Lung (tissue), 12 donors: ENCODE results near the gene PDE2A. TPM values are rescaled to one million over a fixed set of nuclear protein-coding genes. Genes with fewer than 3 reads are reported as not detected.

Experiments used
- ATAC-seq: fragments of 200-7000 bp; cut with Tn5 transposase; one replicate; pipeline ENCODE4 v1.9.1; 2020; ENCODE audit warnings: moderate number of reproducible peaks; ENCODE audit not compliant: insufficient read depth, low FRiP score
- DNase-seq, 3 donors: peaks; one replicate each; pipeline ENCODE4 v3.0.0-alpha.2; 2013 to 2017
- H3K27ac ChIP-seq, 2 donors: one replicate each; pipeline ENCODE4 v1.5.1; 2013; ENCODE audit warnings: mild to moderate bottlenecking in 2 of 2, moderate library complexity in 2 of 2, control low read depth in 1 of 2, inconsistent platforms in 1 of 2, low read depth in 1 of 2, low read length in 1 of 2
- H3K27me3 ChIP-seq, 3 donors: one replicate each; pipeline ENCODE4 v1.5.1; 2013; ENCODE audit warnings: low read length in 2 of 3; ENCODE audit not compliant: control insufficient read depth in 3 of 3, insufficient read depth in 3 of 3
- H3K36me3 ChIP-seq, 4 donors: one replicate each; pipeline ENCODE4 v1.5.1; 2013; ENCODE audit warnings: low read length in 4 of 4, mild to moderate bottlenecking in 1 of 4, moderate library complexity in 1 of 4; ENCODE audit not compliant: control insufficient read depth in 4 of 4, insufficient read depth in 4 of 4
- H3K4me1 ChIP-seq, 5 donors: one replicate each; pipeline ENCODE4 v1.5.1; 2013; ENCODE audit warnings: low read length in 5 of 5, mild to moderate bottlenecking in 2 of 5, moderate library complexity in 1 of 5; ENCODE audit not compliant: control insufficient read depth in 5 of 5, insufficient read depth in 5 of 5
- H3K4me3 ChIP-seq: one replicate; pipeline ENCODE4 v1.5.1; 2013; ENCODE audit warnings: mild to moderate bottlenecking, control low read depth, moderate library complexity
- H3K9ac ChIP-seq, 2 donors: one replicate each; pipeline ENCODE4 v1.5.1; 2013; ENCODE audit warnings: low read length in 2 of 2, control low read depth in 1 of 2; ENCODE audit not compliant: insufficient read depth in 1 of 2
- H3K9me3 ChIP-seq, 4 donors: one replicate each; pipeline ENCODE4 v1.5.1; 2013; ENCODE audit warnings: low read length in 3 of 4, mild to moderate bottlenecking in 1 of 4, moderate library complexity in 1 of 4; ENCODE audit not compliant: control insufficient read depth in 4 of 4, insufficient read depth in 3 of 4
- CTCF ChIP-seq: IDR thresholded peaks from 2 replicates; pipeline ENCODE4 v1.5.1; 2012; ENCODE audit warnings: mild to moderate bottlenecking; ENCODE audit errors: control extremely low read depth, extremely low read depth
- WGBS, 2 donors: extraction: QIAGEN DNeasy Blood & Tissue Kit; methylation state at CpG; one replicate each; pipeline ENCODE4 v1.1.7; 2013; 5-methylcytosine and 5-hydroxymethylcytosine counted together
- polyA plus RNA-seq, 2 donors: library from polyadenylated mRNA; stranded (reverse); fragments of 200-250 nt; gene quantifications; one replicate each; pipeline ENCODE4 v1.2.1, GENCODE V29; 2013
- total RNA-seq, 2 donors: library from RNA; depleted of rRNA in 1 of 2; stranded (reverse); fragments of >200 nt in 1 of 2; gene quantifications; one replicate each; pipeline ENCODE4 v1.2.1, GENCODE V29; 2014 to 2021
- donor health status: control.
- donor health status: control.
- donor health status: Bipolar disorder and iron deficiency.
- donor health status: healthy.
- donor health status: DM: yes; HTN: yes; CAD: no.

PDE2A gene
- total and polyA plus RNA-seq, 4 donors = 7.7 to 20.5 (median 12.7) TPM

- no peak overlapping the region for H3K27ac ChIP-seq
These were observed 22.9 kb upstream of the PDE2A start for GRCh38 chr11:72696866-72697700.

GRCh38 chr11:72695354-72695753, 21.1 kb upstream of the PDE2A start:
- Histone ChIP-seq H3K9ac (no peak overlapping the region), H3K4me1 (no peaks in the 10 kb centered on the region), H3K4me3 (no peak overlapping the region), H3K9me3 (no peaks in the 10 kb centered on the region), H3K27me3 (no peaks in the 10 kb centered on the region), H3K27ac (no peak overlapping the region), H3K36me3 (peaks cover 8 to 96% (median 65%) of the 10 kb centered on the region in 4 donors)
- TF ChIP-seq CTCF = no peak
- 92 to 95% methylated on average over 7 of the region's 7 CpGs for WGBS, 2 donors
- no peak for DNase-seq
- no peak for ATAC-seq

More at GRCh38 chr11:72696866-72697700, 22.9 kb upstream of the PDE2A start:
- no peak for ATAC-seq
- TF ChIP-seq CTCF = no peak
- Histone ChIP-seq H3K9me3 (no peaks in the 10 kb centered on the region), H3K36me3 (peaks cover 11 to 92% (median 67%) of the 10 kb centered on the region in 4 donors), H3K9ac (no peak overlapping the region), H3K4me1 (peaks cover 0 to 10% (median 0%) of the 10 kb centered on the region in 5 donors), H3K4me3 (no peak overlapping the region), H3K27me3 (no peaks in the 10 kb centered on the region)
- 83 to 92% methylated on average over 43 to 44 of the region's 44 CpGs for WGBS, 2 donors
- DNase-seq = peak in 2 of 3 donors; percentile 21 to 41

- 96 to 97% methylated on average over 19 of the region's 19 CpGs for WGBS, 2 donors
- H3K36me3 ChIP-seq = peaks cover 8 to 97% (median 61%) of the 10 kb centered on the region in 4 donors
- H3K4me3 ChIP-seq = no peak overlapping the region
- no peak overlapping the region for H3K27ac ChIP-seq
- no peak for ATAC-seq
- H3K27me3 ChIP-seq = no peaks in the 10 kb centered on the region
- no peak for TF ChIP-seq CTCF
- no peak overlapping the region for H3K9ac ChIP-seq
- DNase-seq = no peak
- H3K4me1 ChIP-seq = no peaks in the 10 kb centered on the region
- H3K9me3 ChIP-seq = no peaks in the 10 kb centered on the region
These were observed 19.2 kb upstream of the PDE2A start for GRCh38 chr11:72693271-72693968.
